H1 (cell line): ENCODE results near the gene AKAP7. TPM values are rescaled to one million over a fixed set of nuclear protein-coding genes. Genes with fewer than 3 reads are reported as not detected.

Experiments
- CTCF ChIA-PET: fragments of 300-600 bp; sonication (Branson Sonifier 250); formaldehyde crosslinking; loops from one replicate; lab custom pipeline; 2021; ENCODE audit not compliant: partially characterized antibody; lab: Charles Lee
- POLR2A ChIA-PET: fragments of 300-600 bp; sonication (Branson Sonifier 250); formaldehyde crosslinking; loops from one replicate; lab custom pipeline; 2021; ENCODE audit warnings: inconsistent platforms; ENCODE audit not compliant: partially characterized antibody; lab: Charles Lee
- DNase-seq, 2 experiments: peaks; one replicate each; pipeline versions ENCODE4 v3.0.0 to v3.0.0-alpha.2; 2010 to 2022; ENCODE audit warnings: low spot score in 2 of 2, low read depth in 1 of 2, mixed read lengths in 1 of 2
- FAIRE-seq: peaks from 2 replicates; lab custom pipeline; 2011; peaks lifted over from hg19 to GRCh38; lab: Jason Lieb, UNC
- H2AFZ ChIP-seq: 2 replicates; pipeline ENCODE4 v1.8.1; 2012; ENCODE audit warnings: low read length, inconsistent platforms
- H2AK5ac ChIP-seq: 2 replicates; pipeline ENCODE4 v1.6.1; 2013; ENCODE audit warnings: low read depth, low read length
- H2BK120ac ChIP-seq: replicated peaks from 2 replicates; pipeline ENCODE3; 2013; ENCODE audit warnings: low read depth, low read length, inconsistent platforms
- H2BK12ac ChIP-seq: 2 replicates; pipeline ENCODE4 v1.6.1; 2013; ENCODE audit warnings: low read depth, low read length
- H2BK15ac ChIP-seq: 2 replicates; pipeline ENCODE4 v1.6.1; 2013; ENCODE audit warnings: low read length
- H2BK20ac ChIP-seq: 2 replicates; pipeline ENCODE4 v1.6.1; 2013; ENCODE audit warnings: low read length
- H2BK5ac ChIP-seq: 2 replicates; pipeline ENCODE4 v1.6.1; 2013; ENCODE audit warnings: low read depth, low read length
- H3K14ac ChIP-seq: 2 replicates; pipeline ENCODE4 v1.6.1; 2013; ENCODE audit warnings: inconsistent platforms; ENCODE audit not compliant: insufficient read length
- H3K18ac ChIP-seq: 2 replicates; pipeline ENCODE4 v1.6.1; 2013; ENCODE audit warnings: low read length; ENCODE audit errors: extremely low read depth
- H3K23ac ChIP-seq: 2 replicates; pipeline ENCODE4 v1.6.1; 2013; ENCODE audit warnings: inconsistent platforms; ENCODE audit not compliant: insufficient read length
- H3K23me2 ChIP-seq: 2 replicates; pipeline ENCODE4 v1.6.1; 2013; ENCODE audit warnings: low read depth, low read length
- H3K27ac ChIP-seq: 2 replicates; pipeline ENCODE4 v1.6.1; 2011; ENCODE audit warnings: low read depth, low read length, inconsistent platforms
- H3K27me3 ChIP-seq, 4 experiments: replicated peaks in 1 of 4; 1 replicate in 1 of 4; 2 replicates in 3 of 4; pipeline versions ENCODE4 v1.6.1 to v1.8.1; 2011 to 2013; ENCODE audit warnings: low read length in 3 of 4, mild to moderate bottlenecking in 3 of 4, inconsistent platforms in 2 of 4, mixed read lengths in 2 of 4, moderate library complexity in 1 of 4; ENCODE audit not compliant: control insufficient read depth in 3 of 4, insufficient read depth in 3 of 4; ENCODE audit errors: extremely low read depth in 1 of 4
- H3K36me3 ChIP-seq, 4 experiments: 2 replicates each; pipeline versions ENCODE4 v1.6.1 to v1.8.1; 2011 to 2013; ENCODE audit warnings: mild to moderate bottlenecking in 4 of 4, low read length in 3 of 4, moderate library complexity in 2 of 4, control low read depth in 1 of 4, inconsistent platforms in 1 of 4; ENCODE audit not compliant: insufficient read depth in 4 of 4, control insufficient read depth in 2 of 4
- H3K4ac ChIP-seq: replicated peaks from 2 replicates; pipeline ENCODE3; 2013; ENCODE audit warnings: low read length, low read depth, mixed read lengths, inconsistent platforms; ENCODE audit not compliant: insufficient read length
- H3K4me1 ChIP-seq, 4 experiments: replicated peaks in 1 of 4; 1 replicate in 1 of 4; 2 replicates in 3 of 4; pipeline versions ENCODE4 v1.6.1 to v1.8.1; 2011 to 2013; ENCODE audit warnings: low read length in 3 of 4, inconsistent platforms in 2 of 4, mixed read lengths in 1 of 4; ENCODE audit not compliant: insufficient read depth in 4 of 4, control insufficient read depth in 3 of 4
- H3K4me2 ChIP-seq, 2 experiments: 2 replicates each; pipeline versions ENCODE4 v1.6.1 to v1.8.1; 2011 to 2013; ENCODE audit warnings: low read depth in 2 of 2, low read length in 2 of 2, control low read depth in 1 of 2, inconsistent platforms in 1 of 2, mild to moderate bottlenecking in 1 of 2; ENCODE audit not compliant: insufficient read depth in 1 of 2
- H3K4me3 ChIP-seq, 4 experiments: fragments of 200-600, 300-600 bp in 1 of 4; sonication (generic), shearing (Covaris generic), sonication (Bioruptor Twin) in 1 of 4; 2 replicates each; pipeline versions ENCODE4 v1.5.1 to v1.8.1; 2011 to 2016; ENCODE audit warnings: low read length in 4 of 4, low read depth in 3 of 4, control low read depth in 2 of 4, inconsistent platforms in 2 of 4, mild to moderate bottlenecking in 2 of 4, mixed read lengths in 1 of 4, moderate library complexity in 1 of 4; ENCODE audit not compliant: insufficient read depth in 2 of 4; ENCODE audit errors: extremely low read depth in 1 of 4
- H3K56ac ChIP-seq: replicated peaks from 2 replicates; pipeline ENCODE3; 2013; ENCODE audit warnings: low read depth, mild to moderate bottlenecking, mixed read lengths, low read length, inconsistent platforms; ENCODE audit not compliant: insufficient read length
- H3K79me1 ChIP-seq: 2 replicates; pipeline ENCODE4 v1.6.1; 2013; ENCODE audit warnings: low read depth, low read length, control low read depth
- H3K79me2 ChIP-seq, 2 experiments: 2 replicates each; pipeline versions ENCODE4 v1.6.1 to v1.8.1; 2012 to 2013; ENCODE audit warnings: low read length in 2 of 2, mild to moderate bottlenecking in 2 of 2, inconsistent platforms in 1 of 2; ENCODE audit not compliant: insufficient read depth in 2 of 2, control insufficient read depth in 1 of 2
- H3K9ac ChIP-seq, 4 experiments: replicated peaks in 1 of 4; 1 replicate in 1 of 4; 2 replicates in 3 of 4; pipeline versions ENCODE4 v1.6.1 to v1.8.1; 2011 to 2013; ENCODE audit warnings: low read depth in 3 of 4, low read length in 3 of 4, control low read depth in 2 of 4, mild to moderate bottlenecking in 2 of 4, moderate library complexity in 2 of 4, inconsistent platforms in 1 of 4; ENCODE audit errors: extremely low read depth in 1 of 4
- H3K9me3 ChIP-seq, 2 experiments: 2 replicates each; pipeline versions ENCODE4 v1.6.1 to v1.8.1; 2012 to 2013; ENCODE audit warnings: mild to moderate bottlenecking in 2 of 2, moderate library complexity in 2 of 2, control low read depth in 1 of 2, inconsistent platforms in 1 of 2, low read depth in 1 of 2, low read length in 1 of 2, mixed read lengths in 1 of 2; ENCODE audit not compliant: insufficient read depth in 2 of 2
- H4K20me1 ChIP-seq, 2 experiments: replicated peaks in 1 of 2; 2 replicates each; pipeline versions ENCODE3 to v1.8.1; 2011 to 2013; ENCODE audit warnings: inconsistent platforms in 2 of 2, low read length in 2 of 2, mild to moderate bottlenecking in 1 of 2; ENCODE audit not compliant: insufficient read depth in 2 of 2, control insufficient read depth in 1 of 2
- H4K5ac ChIP-seq: 2 replicates; pipeline ENCODE4 v1.6.1; 2013; ENCODE audit warnings: low read length, low read depth, mixed read lengths, inconsistent platforms; ENCODE audit not compliant: insufficient read length
- H4K8ac ChIP-seq: 2 replicates; pipeline ENCODE4 v1.8.0; 2013; ENCODE audit warnings: mild to moderate bottlenecking, moderate library complexity, low read length, inconsistent platforms; ENCODE audit not compliant: insufficient read depth; ENCODE audit errors: extremely low read depth
- H4K91ac ChIP-seq: replicated peaks from 2 replicates; pipeline ENCODE3; 2013; ENCODE audit warnings: low read length, mixed read lengths, inconsistent platforms; ENCODE audit not compliant: insufficient read length
- CBX8 ChIP-seq: fragments of 300-800, 300-1000 bp; sonication (generic); IDR thresholded peaks from 2 replicates; pipeline ENCODE4 v1.7.1; 2016; ENCODE audit warnings: low read depth, low read length, borderline replicate concordance
- CTBP2 ChIP-seq: IDR thresholded peaks from 2 replicates; pipeline ENCODE4 v1.7.0; 2011; ENCODE audit warnings: borderline replicate concordance, mild to moderate bottlenecking, moderate library complexity, mixed read lengths, low read length; ENCODE audit not compliant: insufficient read depth, insufficient read length
- EZH2 ChIP-seq: fragments of 200-600 bp; sonication (generic); IDR thresholded peaks from 2 replicates; pipeline ENCODE4 v1.7.1; 2012; ENCODE audit warnings: low read depth, mild to moderate bottlenecking, moderate library complexity, low read length, inconsistent platforms; ENCODE audit not compliant: severe bottlenecking
- GABPA ChIP-seq: IDR thresholded peaks from 2 replicates; pipeline ENCODE4 v1.6.1; 2011; ENCODE audit warnings: mild to moderate bottlenecking, low read length, moderate library complexity, borderline replicate concordance; ENCODE audit not compliant: insufficient read depth
- KDM4A ChIP-seq: IDR thresholded peaks from one replicate; pipeline ENCODE4 v1.7.1; 2012; ENCODE audit warnings: low read depth, mild to moderate bottlenecking, moderate library complexity, low read length, inconsistent platforms; ENCODE audit not compliant: severe bottlenecking
- PHF8 ChIP-seq: fragments of 200-600 bp; sonication (generic); conservative IDR thresholded peaks from 2 replicates; pipeline ENCODE4 v1.7.1; 2012; ENCODE audit warnings: low read depth, mild to moderate bottlenecking, inconsistent platforms, low read length, moderate library complexity
- POLR2A ChIP-seq, 2 experiments: IDR thresholded peaks; 1 replicate in 1 of 2; 2 replicates in 1 of 2; pipeline ENCODE4 v1.6.1; 2011; ENCODE audit warnings: low read depth in 2 of 2, low read length in 2 of 2, mild to moderate bottlenecking in 2 of 2; ENCODE audit errors: control extremely low read depth in 1 of 2
- RAD21 ChIP-seq, 2 experiments: IDR thresholded peaks in 1 of 2; conservative IDR thresholded peaks in 1 of 2; 2 replicates each; pipeline ENCODE4 v1.6.1; 2011; ENCODE audit warnings: low read depth in 2 of 2, low read length in 2 of 2, improper control_type of control experiment in 1 of 2, inconsistent platforms in 1 of 2, mild to moderate bottlenecking in 1 of 2, moderate library complexity in 1 of 2
- SIN3A ChIP-seq, 2 experiments: IDR thresholded peaks in 1 of 2; conservative IDR thresholded peaks in 1 of 2; 2 replicates each; pipeline ENCODE4 v1.6.1; 2011 to 2012; ENCODE audit warnings: low read length in 2 of 2, improper control_type of control experiment in 1 of 2, low read depth in 1 of 2, mild to moderate bottlenecking in 1 of 2
- SP1 ChIP-seq: IDR thresholded peaks from 2 replicates; pipeline ENCODE4 v1.6.1; 2011; ENCODE audit warnings: low read depth, low read length
- SUZ12 ChIP-seq: fragments of 200-600 bp; sonication (generic); IDR thresholded peaks from 2 replicates; pipeline ENCODE4 v1.6.1; 2012; ENCODE audit warnings: mild to moderate bottlenecking, inconsistent platforms, low read length, moderate library complexity, mixed read lengths
- TEAD4 ChIP-seq: IDR thresholded peaks from 2 replicates; pipeline ENCODE4 v1.6.1; 2012; ENCODE audit warnings: low read depth, low read length, inconsistent platforms, mixed read lengths
- WGBS, 2 experiments: shearing (Covaris generic) in 1 of 2; methylation state at CpG; one replicate each; pipeline versions ENCODE4 v1.1.6 to v1.1.7; 2013 to 2015; ENCODE audit warnings: low lambda C conversion rate in 2 of 2, mixed read lengths in 2 of 2, inconsistent platforms in 1 of 2, low coverage in 1 of 2, missing lambda C conversion rate in 1 of 2; ENCODE audit not compliant: insufficient replicate concordance in 2 of 2, insufficient coverage in 1 of 2, insufficient read length in 1 of 2; ENCODE audit errors: extremely low coverage in 1 of 2, missing lambda C conversion rate in 1 of 2; 5-methylcytosine and 5-hydroxymethylcytosine counted together
- polyA plus RNA-seq, 7 experiments: library from polyadenylated mRNA; depleted of rRNA in 3 of 7; stranded (reverse) in 5 of 7; unstranded in 2 of 7; fragments of >200 nt in 5 of 7; fragments of 200-250 nt in 2 of 7; gene quantifications; 1 replicate in 5 of 7; 2 replicates in 1 of 7; 4 replicates in 1 of 7; pipeline versions ENCODE4 v1.2.1 to v1.2.3, GENCODE V29; 2011 to 2013; ENCODE audit warnings: missing spikeins in 2 of 7, mixed read lengths in 2 of 7
- total RNA-seq: library from RNA; stranded (reverse); fragmentation: NEBNext Ultra II Directional; extraction: Animal tissue kit (Norgen Biotek cat#: 25700); gene quantifications from 2 replicates; pipeline ENCODE4 v1.2.1, GENCODE V29; 2021

Gene AKAP7
- total and polyA plus RNA-seq, 2 of the 8 experiments (the other 6 are each of a cell fraction or from before 2014, with no cell fraction given): 4.7 to 16.9 TPM

GRCh38 chr6:131286469-131287040 is 151.3 kb downstream of the AKAP7 start:
- H2BK5ac ChIP-seq: no peak overlapping the region
- no peak overlapping the region for H3K4me2 ChIP-seq
- H2AK5ac ChIP-seq: no peak overlapping the region; the same call in 1 of the 2 replicates
- FAIRE-seq (no peak), DNase-seq (no peak)
- H3K27me3 ChIP-seq: no peaks in the 10 kb centered on the region
- H3K18ac ChIP-seq: no peak overlapping the region
- no peak overlapping the region for H3K14ac ChIP-seq
- H4K20me1 ChIP-seq: no peaks in the 10 kb centered on the region
- no peaks in the 10 kb centered on the region for H3K79me1 ChIP-seq
- H3K79me2 ChIP-seq: no peaks in the 10 kb centered on the region
- no peak overlapping the region for H2BK20ac ChIP-seq
- no peak overlapping the region for H3K23ac ChIP-seq
- H3K4me3 ChIP-seq: no peak overlapping the region
- no peaks in the 10 kb centered on the region for H3K23me2 ChIP-seq
- H3K9ac ChIP-seq: no peak overlapping the region
- no peak overlapping the region for H3K56ac ChIP-seq
- H4K8ac ChIP-seq: no peak overlapping the region
- WGBS, 2 experiments: 90% methylated on average over 2 of the region's 2 CpGs; no CpG with 5 or more reads in 1 of the 2 experiments
- no peak overlapping the region for H2BK15ac ChIP-seq
- H3K4me1 ChIP-seq: peaks cover 3 to 9% (median 4%) of the 10 kb centered on the region in 4 experiments; a peak in 6 of 7 replicates
- H3K9me3 ChIP-seq: no peaks in the 10 kb centered on the region
- no peak overlapping the region for H3K27ac ChIP-seq
- CTCF ChIA-PET: interaction anchor here (1.4 kb wide), 1 partner anchor 233 kb away, joined by 5 read pairs; no protein-coding TSS in a partner anchor
- H2AFZ ChIP-seq: no peak overlapping the region
- POLR2A ChIA-PET: interaction anchor here (0.6 to 0.7 kb wide), 2 partner anchors 12 to 13 kb away, joined by 3 read pairs; no protein-coding TSS in a partner anchor
- no peak overlapping the region for H2BK12ac ChIP-seq
- H3K36me3 ChIP-seq: peaks cover 0 to 2% (median 0%) of the 10 kb centered on the region in 4 experiments; a peak in 1 of 8 replicates
- no peak overlapping the region for H2BK120ac ChIP-seq
- no peak overlapping the region for H4K91ac ChIP-seq
- H3K4ac ChIP-seq: no peak overlapping the region
- no peak overlapping the region for H4K5ac ChIP-seq
- TF ChIP-seq SUZ12 (no peak), POLR2A (IDR thresholded peaks at IDR 0.05; ENCODE audit: control extremely low read depth in 1 of 2, low read depth in 2 of 2, low read length in 2 of 2) (no peak), SIN3A (conservative IDR thresholded peaks at IDR 0.05 in 1 of 2, IDR thresholded peaks at IDR 0.05 in 1 of 2; ENCODE audit: low read depth in 1 of 2, low read length in 2 of 2) (no peak), KDM4A (no peak), TEAD4 (no peak), GABPA (no peak), RAD21 (IDR thresholded peaks at IDR 0.05 in 1 of 2, conservative IDR thresholded peaks at IDR 0.05 in 1 of 2; ENCODE audit: low read depth in 2 of 2, low read length in 2 of 2) (no peak), EZH2 (no peak), CBX8 (no peak), PHF8 (no peak), SP1 (no peak), CTBP2 (no peak)
